Naive B cell (primary cell): ENCODE measurements around the gene TNK2. TPM values are rescaled to one million over a fixed set of nuclear protein-coding genes. Genes with fewer than 3 reads are reported as not detected.

ENCODE experiments used
- ATAC-seq, 2 donors: fragments of 150-1000 bp; cut with Tn5 transposase; 2 replicates each; pipeline ENCODE4 v1.10.0; 2021; ENCODE audit warnings: low read depth in 2 of 2, mild to moderate bottlenecking in 2 of 2, moderate library complexity in 2 of 2
- DNase-seq: peaks from one replicate; pipeline ENCODE4 v3.0.0; 2022
- H3K27ac Mint-ChIP-seq, 6 donors: one replicate each; pipeline ENCODE4 v1.8.0; 2020 to 2022; ENCODE audit warnings: mild to moderate bottlenecking in 6 of 6, mixed read lengths in 6 of 6, moderate library complexity in 5 of 6, inconsistent platforms in 2 of 6
- H3K27me3 Mint-ChIP-seq, 3 donors: one replicate each; pipeline ENCODE4 v1.8.0; 2021 to 2022; ENCODE audit warnings: mixed read lengths in 3 of 3, mild to moderate bottlenecking in 1 of 3
- H3K36me3 Mint-ChIP-seq, 2 donors: one replicate each; pipeline ENCODE4 v1.8.0; 2020 to 2022; ENCODE audit warnings: mixed read lengths in 2 of 2, inconsistent platforms in 1 of 2, mild to moderate bottlenecking in 1 of 2
- H3K4me1 Mint-ChIP-seq, 3 donors: one replicate each; pipeline ENCODE4 v1.8.0; 2020 to 2022; ENCODE audit warnings: mixed read lengths in 3 of 3, inconsistent platforms in 1 of 3, mild to moderate bottlenecking in 1 of 3, moderate library complexity in 1 of 3
- H3K4me3 Mint-ChIP-seq, 8 donors: one replicate each; pipeline ENCODE4 v1.8.0; 2020 to 2022; ENCODE audit warnings: mild to moderate bottlenecking in 8 of 8, mixed read lengths in 8 of 8, moderate library complexity in 8 of 8, inconsistent platforms in 2 of 8
- H3K9me3 Mint-ChIP-seq, 7 donors: one replicate each; pipeline ENCODE4 v1.8.0; 2020 to 2022; ENCODE audit warnings: mixed read lengths in 7 of 7, mild to moderate bottlenecking in 5 of 7, inconsistent platforms in 2 of 7, moderate library complexity in 1 of 7
- polyA plus RNA-seq, 6 donors: library from polyadenylated mRNA; unstranded; fragments of 300-500 nt; fragmentation: Illumina TruSeq; gene quantifications; one replicate each; pipeline ENCODE4 v1.2.3, GENCODE V29; 2021; ENCODE audit warnings: low read depth in 6 of 6

Gene TNK2
- polyA plus RNA-seq, 6 donors from 2014 or later = 1.1 to 4.8 (median 2.3) TPM

DNA sequence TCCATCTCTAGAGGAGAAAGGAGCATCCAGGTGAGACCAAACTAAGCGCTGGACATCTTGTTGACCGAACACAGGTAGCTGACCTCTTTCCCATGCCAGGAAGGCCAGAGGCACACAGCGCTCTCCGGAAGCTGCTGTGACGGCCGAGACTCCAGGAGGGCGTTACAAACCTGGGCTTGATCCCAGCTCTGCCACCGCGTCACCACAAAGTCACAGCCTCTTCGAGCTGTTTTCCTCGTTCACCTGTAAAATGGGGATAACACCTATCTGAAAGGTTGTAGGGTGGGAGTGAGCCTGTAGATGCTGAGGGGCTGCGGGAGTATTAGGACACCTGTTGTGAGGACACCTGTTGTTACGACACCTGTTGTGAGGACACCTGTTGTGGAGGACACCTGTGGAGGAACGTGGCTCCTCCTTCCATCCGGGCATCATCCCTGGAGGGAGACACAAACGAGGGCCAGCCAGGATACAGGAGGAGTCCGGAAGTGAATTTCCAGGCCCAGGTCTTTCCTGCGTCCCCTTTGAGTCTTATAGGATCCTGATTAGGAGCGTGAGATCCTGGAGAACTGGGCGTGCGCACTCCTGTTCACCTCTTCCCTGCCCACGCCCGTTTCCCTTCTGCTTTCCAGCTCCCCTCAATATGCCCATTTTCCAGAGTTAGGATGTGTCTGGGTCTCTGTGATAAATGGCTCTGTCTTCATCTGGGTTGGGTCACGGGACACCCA is 94.3 kb downstream of the TNK2 start:
- Mint-ChIP-seq H3K27me3 (peaks cover 18 to 36% (median 33%) of the 10 kb centered on the region in 3 donors), H3K27ac (peak overlapping the region in 1 of 6 donors; percentile 15), H3K4me3 (no peak overlapping the region)

More for the DNA sequence above, 94.3 kb downstream of the TNK2 start:
- no peaks in the 10 kb centered on the region for H3K9me3 Mint-ChIP-seq
- H3K4me1 Mint-ChIP-seq = peaks cover 0 to 4% (median 0%) of the 10 kb centered on the region in 3 donors
- no peak for ATAC-seq
- DNase-seq = no peak
- peaks cover 0 to 8% of the 10 kb centered on the region in 2 donors for H3K36me3 Mint-ChIP-seq

Other genes starting within 250 kb of the TNK2 start
- gene MUC20, start 187.6 kb downstream of the TNK2 start, polyA plus RNA-seq = 1 to 10 TPM in 1 of 6 donors, under 1 TPM in 2, not detected in 3; 0.15 to 1.2 (median 0.83) TPM
- gene MUC4, start 96.6 kb downstream of the TNK2 start, polyA plus RNA-seq = under 1 TPM in 5 of 6 donors, not detected in 1; 0.03 to 0.19 (median 0.07) TPM
- gene TFRC, start 173.5 kb upstream of the TNK2 start, polyA plus RNA-seq = 10 to 100 TPM; 15.0 to 33.8 (median 25.4) TPM